HL-60/S4 treated with phorbol 12-myristate 13-acetate at 8.2 ng/mL for 4 days and 3 days (cell line): ENCODE results near the gene GAS2L2.
"Not testable (repeated sequence)": the region's sequence is repeated elsewhere in the genome, so short reads cannot be mapped to it uniquely, and the experiment has no call there.

Experiments used
- in situ Hi-C: fragments of 300-500 bp; cut with MboI; formaldehyde crosslinking; loops from 2 replicates; pipeline ENCODE4 v1.15.0; 2022; ENCODE audit warnings: low sequenced_read_pairs

GAS2L2 gene

GRCh38 chr17:35773679-35774425 is 20.8 kb upstream of the GAS2L2 start:
- in situ Hi-C loops = no loop called here

GRCh38 chr17:35773129-35773528 is 20.1 kb upstream of the GAS2L2 start:
- in situ Hi-C loops = no loop called here

DNA sequence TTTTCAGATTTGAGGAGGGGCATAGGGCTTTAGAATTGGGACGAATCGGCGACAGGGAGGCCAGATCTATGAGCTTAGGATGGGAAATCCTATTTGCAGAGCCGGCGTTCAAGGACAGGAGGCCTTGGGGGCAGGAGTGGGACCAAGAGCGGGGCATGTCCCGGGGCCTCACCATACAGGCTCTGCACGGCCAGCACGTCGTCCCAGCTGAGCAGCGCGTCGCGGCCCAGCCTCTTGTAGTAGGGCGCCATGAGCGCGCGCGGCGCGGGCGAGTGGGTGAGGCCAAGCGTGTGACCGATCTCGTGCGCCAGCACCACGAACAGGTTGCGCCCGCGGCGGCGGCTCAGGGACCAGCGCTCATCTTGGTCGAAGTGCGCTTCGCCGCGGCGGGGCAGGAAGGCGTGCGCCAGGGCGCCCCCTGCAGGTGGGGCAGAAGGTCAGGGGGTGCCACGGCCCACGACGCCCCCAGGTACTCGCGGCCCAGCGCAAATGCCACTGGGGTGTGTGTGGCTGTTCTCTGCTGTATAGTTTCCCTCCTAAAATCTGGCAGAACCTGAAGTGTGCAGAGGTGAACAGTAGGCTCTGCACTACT is 17.0 kb upstream of the GAS2L2 start:
- in situ Hi-C loops = no loop called here

- in situ Hi-C loops = no loop called here
These were observed 15.8 kb upstream of the GAS2L2 start for GRCh38 chr17:35768797-35769196.

GRCh38 chr17:35766903-35767510 is 14.0 kb upstream of the GAS2L2 start:
- in situ Hi-C loops = no loop called here

- in situ Hi-C loops = no loop called here
These were observed 13.4 kb upstream of the GAS2L2 start for GRCh38 chr17:35766489-35766877.

DNA sequence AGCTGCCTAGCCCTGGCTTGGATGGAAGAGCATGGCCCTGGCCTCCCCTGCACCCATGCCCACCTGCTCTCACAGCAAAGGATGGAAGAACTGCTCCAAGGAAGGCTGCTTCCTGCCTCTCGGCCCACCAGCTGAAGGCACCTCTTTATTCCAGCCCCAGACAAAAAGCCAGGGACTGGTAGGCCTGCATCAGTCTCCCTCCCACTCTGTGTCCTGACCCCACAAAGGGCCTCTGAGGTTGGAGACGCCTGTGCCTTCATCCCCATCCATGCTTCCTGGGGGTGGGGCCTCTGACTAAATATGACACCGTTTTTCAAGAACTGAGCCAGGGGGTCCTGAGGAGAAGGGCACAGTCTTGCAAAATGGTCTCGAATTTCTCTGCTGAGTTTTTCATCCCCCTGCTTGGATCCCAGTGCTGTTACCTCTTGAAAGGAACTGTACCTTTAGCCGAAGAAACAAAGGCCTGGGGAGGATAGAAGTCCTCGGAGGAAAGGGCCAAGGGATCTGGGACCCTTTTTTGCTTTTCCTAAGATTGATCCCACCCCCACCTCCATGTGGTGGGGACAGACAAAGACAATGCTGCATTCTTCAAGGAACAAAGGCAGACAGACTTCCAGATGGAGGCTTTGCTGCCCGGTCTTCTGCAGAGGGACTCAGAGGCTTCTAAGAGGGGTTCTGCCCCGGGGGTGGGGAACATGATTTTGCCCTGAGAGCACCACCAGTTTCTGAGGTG is 12.9 kb upstream of the GAS2L2 start:
- in situ Hi-C loops = no loop called here

DNA sequence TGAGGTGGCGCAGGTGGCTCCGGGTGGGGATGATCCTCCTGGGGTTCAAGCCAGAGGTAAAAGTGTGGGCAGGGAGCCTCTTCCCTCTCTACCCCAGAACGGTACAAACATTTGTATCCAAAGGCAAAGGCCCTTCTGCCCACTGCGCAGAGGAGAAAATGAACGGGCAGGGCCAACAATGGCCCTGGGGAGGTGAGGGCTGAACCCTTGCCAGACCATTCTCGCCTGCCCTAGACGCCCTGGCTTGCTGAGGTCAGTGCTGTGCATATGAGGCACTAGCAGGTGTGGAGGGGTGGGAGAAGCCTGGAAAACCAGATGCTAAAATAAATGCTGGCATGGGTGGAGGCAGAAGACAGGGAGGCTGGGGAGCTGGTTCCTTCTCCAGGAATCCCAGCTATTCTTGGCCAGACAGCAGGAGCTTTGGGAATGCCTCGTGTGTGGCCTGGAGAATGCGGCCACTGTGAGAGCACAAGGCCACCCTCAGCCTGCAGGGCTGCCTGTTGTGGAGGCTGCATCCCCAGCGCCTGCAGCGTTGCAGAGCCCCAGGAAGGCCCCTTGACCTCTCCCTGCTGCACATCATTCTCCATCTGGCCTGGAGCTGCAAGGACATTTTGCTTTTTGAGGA is 12.2 kb upstream of the GAS2L2 start:
- in situ Hi-C loops = no loop called here

- in situ Hi-C loops = no loop called here
These were observed 11.3 kb upstream of the GAS2L2 start for GRCh38 chr17:35764123-35764991.

- in situ Hi-C loops = no loop called here
These were observed 10.7 kb upstream of the GAS2L2 start for GRCh38 chr17:35763767-35764122.

DNA sequence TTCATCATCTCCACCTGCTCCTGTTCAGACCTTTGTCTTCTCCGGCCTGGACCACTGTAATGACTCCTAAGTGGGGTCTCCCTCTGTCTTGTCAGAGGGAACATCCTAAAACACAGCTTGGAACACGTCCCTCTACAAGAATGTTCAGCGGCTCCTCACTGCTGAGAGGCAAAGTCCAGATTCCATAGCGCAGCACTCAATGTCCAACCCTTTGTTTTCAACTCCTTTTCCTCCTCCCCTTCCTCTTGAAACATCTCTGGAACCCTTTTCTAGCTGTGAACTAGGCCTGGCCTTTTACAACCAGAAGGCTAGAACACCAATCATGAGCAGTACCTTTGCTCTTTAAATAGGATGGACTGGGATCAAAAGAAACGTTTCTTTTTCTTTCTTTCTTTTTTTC is 8.6 kb upstream of the GAS2L2 start:
- in situ Hi-C loops = no loop called here

DNA sequence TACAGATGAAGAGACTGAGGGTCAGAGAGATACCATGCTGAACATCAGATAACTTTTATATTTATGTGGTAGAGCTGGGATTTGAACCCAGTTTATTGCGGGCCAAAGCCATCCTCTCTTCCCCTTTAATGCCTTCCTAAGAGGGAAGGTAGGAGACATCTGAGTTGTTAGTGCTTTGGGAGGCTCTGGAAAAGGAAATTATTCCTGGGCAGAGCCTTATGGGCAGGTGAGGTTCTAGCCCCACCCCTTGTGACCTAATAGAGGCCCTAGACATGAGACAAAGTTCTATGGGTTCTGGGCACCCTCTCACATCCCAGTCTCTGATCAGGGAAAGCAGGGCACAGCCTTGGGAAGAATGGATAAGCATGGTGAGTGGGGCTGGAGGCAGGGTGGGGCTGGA is 7.5 kb upstream of the GAS2L2 start, which contains the start of gene C17orf50:
C17orf50 (plus strand) TSS at position 301 of the 400 bp plus-strand sequence; CDS start at position 356, 55 bp downstream.
- in situ Hi-C loops = no loop called here

- in situ Hi-C loops = no loop called here
These were observed 4.2 kb upstream of the GAS2L2 start for GRCh38 chr17:35757243-35757642.

- in situ Hi-C loops = no loop called here
These were observed 568 bp downstream of the GAS2L2 start for GRCh38 chr17:35752471-35752870.

DNA sequence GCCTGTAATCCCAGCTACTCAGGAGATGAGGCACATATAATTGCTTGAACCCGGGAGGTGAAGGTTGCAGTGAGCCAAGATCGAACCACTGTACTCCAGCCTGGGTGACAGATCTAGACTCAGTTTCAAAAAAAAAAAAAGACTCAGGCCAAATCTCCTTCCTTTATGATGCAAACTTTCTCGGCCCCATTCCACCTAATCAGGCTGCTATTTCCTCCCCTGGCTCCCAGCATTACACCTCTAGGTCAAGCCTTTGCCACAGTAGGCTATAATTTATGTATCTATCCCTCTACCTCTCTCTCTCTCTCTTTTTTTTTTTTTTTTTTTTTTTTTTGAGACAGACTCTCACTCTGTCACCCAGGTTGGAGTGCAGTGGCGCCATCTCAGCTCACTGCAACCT is 1.5 kb downstream of the GAS2L2 start:
- in situ Hi-C loops = not testable (repeated sequence)

DNA sequence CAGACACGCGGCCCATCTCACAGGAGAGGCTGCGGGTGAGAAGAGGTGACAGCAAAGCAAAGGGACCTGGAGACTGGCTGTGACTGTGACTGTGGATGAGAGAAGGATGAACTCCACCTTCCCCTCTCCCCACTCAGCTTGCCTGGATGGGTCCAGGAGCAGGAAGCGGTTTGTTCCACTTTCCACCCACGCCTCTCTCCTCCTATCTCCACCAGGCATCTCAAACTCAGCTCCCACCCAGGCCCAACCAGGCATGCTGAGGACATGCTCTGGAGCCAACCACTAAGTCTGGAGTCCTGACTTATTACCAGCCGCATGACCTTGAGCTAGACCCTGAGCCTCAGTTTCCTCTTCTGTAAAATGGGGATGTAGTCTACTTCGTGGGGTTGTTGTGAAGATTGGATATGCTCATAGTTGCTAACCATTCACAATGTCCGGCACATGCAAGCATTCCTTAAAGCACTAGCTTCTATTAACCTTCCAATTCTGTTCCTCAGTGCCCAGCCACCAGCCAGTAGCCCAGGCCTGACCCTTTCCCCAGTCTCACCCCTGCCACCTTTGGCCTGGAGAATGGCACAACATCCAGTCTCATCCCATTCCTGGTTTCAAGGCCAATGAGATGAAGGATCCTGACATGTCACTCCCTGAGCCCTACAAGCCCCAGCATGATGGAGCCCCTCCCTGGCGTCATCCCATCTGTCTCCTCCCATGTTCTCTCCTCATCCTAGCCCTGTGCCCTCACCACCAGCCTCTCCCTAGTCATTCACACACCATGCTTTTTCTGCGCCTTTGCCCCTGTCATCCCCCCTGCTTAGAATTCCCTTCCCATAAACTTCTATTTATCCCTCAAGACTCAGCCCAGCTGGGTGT is 2.3 kb downstream of the GAS2L2 start:
- in situ Hi-C loops = no loop called here

DNA sequence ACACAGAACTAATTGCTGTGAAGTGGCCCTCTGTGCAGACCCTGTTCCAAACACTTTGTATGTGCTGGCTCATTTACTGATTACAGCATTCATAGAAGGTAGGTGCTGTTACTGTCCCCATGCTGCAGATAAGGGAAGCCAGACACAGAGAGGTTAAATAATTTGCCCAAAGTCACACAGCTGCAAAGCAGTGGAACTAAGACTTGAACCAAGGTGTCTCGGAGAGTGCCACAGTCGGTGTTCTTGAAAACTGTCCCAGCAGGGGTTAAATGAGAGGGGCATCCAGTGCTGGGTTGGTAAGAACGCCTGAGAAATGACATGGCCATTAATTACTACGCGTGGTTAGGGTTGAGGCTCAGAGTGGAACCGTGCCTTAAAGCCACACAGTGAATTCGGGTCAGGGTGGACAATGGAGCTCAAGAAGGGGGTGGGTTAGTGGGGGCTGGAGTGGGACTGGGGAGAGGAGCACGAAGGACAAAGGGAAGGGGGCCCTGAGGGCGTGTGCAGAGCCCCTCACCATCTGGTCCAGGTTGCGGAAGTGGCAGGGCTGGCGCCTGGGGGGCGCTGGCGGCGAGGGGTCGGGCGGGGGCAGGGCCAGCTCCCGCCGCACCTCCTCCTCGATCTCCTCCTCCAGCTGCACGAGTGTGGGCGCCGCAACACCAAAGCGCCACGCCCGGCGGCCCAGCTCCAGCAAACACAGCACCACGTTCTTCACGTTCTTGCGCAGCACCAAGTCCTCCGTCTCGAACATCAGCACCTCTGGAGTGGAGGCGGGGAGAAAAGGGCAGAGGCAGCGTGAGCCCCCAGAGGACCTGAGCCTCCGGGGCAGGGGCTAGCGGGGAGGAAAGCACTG is 3.3 kb downstream of the GAS2L2 start:
- in situ Hi-C loops = loop anchor here (25.0 kb wide), 1 partner anchor 137 kb away; no protein-coding TSS in a partner anchor

DNA sequence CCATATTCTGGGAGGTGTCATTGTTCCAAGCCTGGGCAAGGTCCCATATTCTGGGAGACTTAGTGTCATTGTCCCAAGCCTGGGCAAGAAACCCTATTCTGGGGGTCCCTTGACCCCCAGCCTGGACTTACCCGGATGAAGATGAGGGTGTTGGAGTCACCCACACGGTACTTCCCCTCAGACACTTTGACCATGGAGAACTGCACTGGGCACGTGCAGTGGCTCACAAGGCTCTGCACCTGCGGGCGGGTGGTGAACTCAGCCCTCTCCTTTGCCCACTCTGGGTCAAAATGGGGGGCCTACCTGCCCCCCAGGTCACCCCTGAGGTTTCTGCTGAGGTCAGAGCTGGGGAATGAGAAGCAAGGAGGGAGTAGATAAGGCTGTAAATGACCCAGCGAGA is 4.1 kb downstream of the GAS2L2 start:
- in situ Hi-C loops = loop anchor here (25.0 kb wide), 1 partner anchor 137 kb away; no protein-coding TSS in a partner anchor
